GM12891 (cell line): Measurements from ENCODE around the gene OR8K1.

Experiments used
- DNase-seq: peaks from one replicate; pipeline ENCODE4 v3.0.0; 2011; ENCODE audit warnings: low spot score; ENCODE audit not compliant: insufficient read length
- FAIRE-seq: peaks from 2 replicates; lab custom pipeline; 2011; peaks lifted over from hg19 to GRCh38; lab: Jason Lieb, UNC
- PAX5 ChIP-seq: IDR thresholded peaks from 2 replicates; pipeline ENCODE4 v1.6.1; 2011; ENCODE audit warnings: low read length, moderate library complexity, mild to moderate bottlenecking; ENCODE audit not compliant: insufficient read depth, severe bottlenecking
- POLR2A ChIP-seq: IDR thresholded peaks from 2 replicates; pipeline ENCODE4 v1.6.1; 2011; ENCODE audit warnings: low read depth, low read length, control low read depth
- POLR2AphosphoS5 ChIP-seq: IDR thresholded peaks from 2 replicates; pipeline ENCODE4 v1.6.1; 2011; ENCODE audit warnings: low read depth, low read length, control low read depth
- POU2F2 ChIP-seq: IDR thresholded peaks from 2 replicates; pipeline ENCODE4 v1.6.1; 2011; ENCODE audit warnings: low read depth, mild to moderate bottlenecking, control low read depth, low read length, moderate library complexity
- SPI1 ChIP-seq: IDR thresholded peaks from 2 replicates; pipeline ENCODE4 v1.6.1; 2011; ENCODE audit warnings: low read depth, low read length, control low read depth
- TAF1 ChIP-seq: IDR thresholded peaks from 2 replicates; pipeline ENCODE4 v1.6.1; 2011; ENCODE audit warnings: low read depth, low read length, control low read depth

The OR8K1 gene

GRCh38 chr11:56394381-56394780, 48.5 kb downstream of the OR8K1 start:
- DNase-seq, result no peak
- FAIRE-seq, result no peak
- TF ChIP-seq SPI1 (no peak), TAF1 (no peak), POLR2A (no peak), POU2F2 (no peak), POLR2AphosphoS5 (no peak), PAX5 (no peak)

- TF ChIP-seq POLR2A, result no peak
- TF ChIP-seq POU2F2, result no peak
- no peak for TF ChIP-seq SPI1
- no peak for TF ChIP-seq POLR2AphosphoS5
- TF ChIP-seq TAF1, result no peak
- TF ChIP-seq PAX5, result no peak
- no peak for DNase-seq
These were observed 50.2 kb downstream of the OR8K1 start for GRCh38 chr11:56396047-56396446.

More at GRCh38 chr11:56396047-56396446, 50.2 kb downstream of the OR8K1 start:
- FAIRE-seq, result no peak
